Measurements from ENCODE around the gene KCNAB1.
"Not testable (repeated sequence)": the region's sequence is repeated elsewhere in the genome, so short reads cannot be mapped to it uniquely, and the experiment has no call there.

The KCNAB1 gene

GRCh38 chr3:156226676-156227420 is 106.5 kb downstream of the KCNAB1 start:
- DNase-seq: no peak

DNA sequence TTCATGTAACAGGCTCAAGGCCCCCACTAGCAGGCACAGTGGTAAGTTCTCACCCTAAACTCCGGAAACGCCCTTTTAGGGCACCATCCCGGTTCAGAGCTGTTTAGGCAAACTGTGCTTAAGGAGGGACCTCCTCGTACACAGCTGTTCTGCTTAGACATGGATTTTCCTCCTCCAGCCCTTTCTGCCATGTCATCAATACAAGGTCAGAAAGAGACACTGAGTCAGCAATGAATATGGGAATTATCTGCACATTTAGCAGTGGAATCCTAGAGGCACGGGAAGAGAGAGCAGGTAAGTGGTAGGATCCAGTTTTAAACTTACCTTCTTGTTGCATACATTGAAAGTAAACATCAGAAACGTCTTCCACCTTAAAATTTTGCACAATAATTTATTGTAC is 107.3 kb downstream of the KCNAB1 start:
- DNase-seq: no peak

GRCh38 chr3:156230278-156230900 is 110.0 kb downstream of the KCNAB1 start:
- no peak for DNase-seq

GRCh38 chr3:156231221-156231620 is 110.8 kb downstream of the KCNAB1 start:
- DNase-seq: not testable (repeated sequence)

DNA sequence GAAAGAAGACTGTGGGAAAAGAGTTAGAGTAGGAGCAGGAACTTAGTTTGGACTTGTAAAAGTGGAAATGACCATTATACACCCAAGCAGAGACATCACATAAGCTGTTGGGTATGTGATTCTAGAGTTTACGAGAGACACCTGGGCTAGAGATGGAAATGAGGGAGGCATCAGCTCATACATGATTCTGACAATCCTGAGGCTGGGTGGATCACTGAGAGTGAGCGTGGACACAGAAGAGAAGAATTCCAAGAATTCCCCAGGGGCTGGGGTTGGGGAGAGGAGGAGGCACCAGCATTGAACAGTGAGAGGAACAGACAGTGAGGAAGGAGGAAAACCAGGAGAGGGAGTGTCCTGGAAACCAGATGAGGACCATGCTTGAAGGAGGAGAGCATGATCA is 113.5 kb downstream of the KCNAB1 start:
- no peak for DNase-seq

- no peak for DNase-seq
Observed at GRCh38 chr3:156236556-156237260, 116.3 kb downstream of the KCNAB1 start.

- no peak for DNase-seq
Observed at GRCh38 chr3:156240642-156241041, 120.3 kb downstream of the KCNAB1 start.

DNA sequence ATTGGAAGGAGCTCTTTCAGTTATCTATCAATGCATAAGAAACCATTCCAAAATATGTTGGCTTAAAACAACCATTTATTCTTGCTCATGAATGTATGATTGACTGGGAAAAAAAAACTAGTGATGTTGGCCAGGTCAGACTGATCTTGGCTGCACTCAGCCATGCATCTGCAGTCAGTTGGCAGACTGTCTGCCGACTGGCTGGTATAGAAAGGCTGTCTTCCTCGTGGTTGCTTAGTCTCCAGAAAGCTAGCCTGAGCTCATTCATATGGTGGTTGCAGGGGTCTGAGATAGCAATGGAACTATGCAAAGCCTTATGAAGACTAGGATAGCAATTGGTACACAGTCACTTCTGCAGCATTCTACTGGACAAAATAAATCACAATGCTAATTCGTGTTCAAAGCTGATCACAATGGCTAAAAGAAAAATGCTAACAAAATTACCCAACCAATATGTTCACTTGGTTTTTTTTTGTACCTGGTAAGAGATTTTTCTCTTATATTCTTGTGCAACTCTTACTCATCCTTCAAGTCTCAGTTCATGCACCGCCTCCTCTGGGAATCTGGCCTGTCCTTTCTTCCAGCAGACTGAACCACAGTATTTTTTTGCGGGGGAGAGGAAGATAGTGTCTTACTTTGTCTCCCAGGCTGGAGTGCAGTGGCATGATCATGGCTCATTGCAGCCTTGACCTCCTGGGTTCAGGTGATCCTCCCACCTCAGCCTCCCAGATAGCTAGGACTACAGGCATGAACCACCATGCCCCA is 126.8 kb downstream of the KCNAB1 start:
- DNase-seq: no peak

GRCh38 chr3:156250550-156250949 is 130.2 kb downstream of the KCNAB1 start:
- no peak for DNase-seq

GRCh38 chr3:156251424-156251823 is 131.0 kb downstream of the KCNAB1 start:
- DNase-seq: no peak

GRCh38 chr3:156252656-156253055 is 132.3 kb downstream of the KCNAB1 start:
- no peak for DNase-seq

- no peak for DNase-seq
Observed at GRCh38 chr3:156253150-156253549, 132.8 kb downstream of the KCNAB1 start.

- DNase-seq: no peak
Observed at GRCh38 chr3:156256256-156256655, 135.9 kb downstream of the KCNAB1 start.

- DNase-seq: no peak
Observed at GRCh38 chr3:156256945-156257344, 136.6 kb downstream of the KCNAB1 start.

DNA sequence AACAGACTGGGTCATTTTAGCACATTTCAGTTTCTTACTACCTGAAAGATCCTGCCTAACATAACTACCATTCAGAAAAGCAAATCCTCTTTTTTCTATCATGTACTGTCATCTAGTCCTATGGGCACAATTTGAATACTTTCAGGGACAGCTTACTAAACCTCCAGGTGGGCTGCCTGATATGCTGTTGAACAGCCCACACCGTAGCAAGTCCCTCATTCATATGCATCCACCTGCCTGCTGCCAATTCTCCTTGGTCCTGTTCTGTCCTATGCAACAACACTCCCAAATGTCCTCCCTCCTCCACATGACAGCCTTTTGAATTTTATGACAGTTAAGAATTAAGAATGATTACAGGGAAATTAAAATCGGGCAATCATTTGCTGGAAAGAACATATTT is 137.9 kb downstream of the KCNAB1 start:
- no peak for DNase-seq

- no peak for DNase-seq
Observed at GRCh38 chr3:156259896-156260295, 139.5 kb downstream of the KCNAB1 start.

DNA sequence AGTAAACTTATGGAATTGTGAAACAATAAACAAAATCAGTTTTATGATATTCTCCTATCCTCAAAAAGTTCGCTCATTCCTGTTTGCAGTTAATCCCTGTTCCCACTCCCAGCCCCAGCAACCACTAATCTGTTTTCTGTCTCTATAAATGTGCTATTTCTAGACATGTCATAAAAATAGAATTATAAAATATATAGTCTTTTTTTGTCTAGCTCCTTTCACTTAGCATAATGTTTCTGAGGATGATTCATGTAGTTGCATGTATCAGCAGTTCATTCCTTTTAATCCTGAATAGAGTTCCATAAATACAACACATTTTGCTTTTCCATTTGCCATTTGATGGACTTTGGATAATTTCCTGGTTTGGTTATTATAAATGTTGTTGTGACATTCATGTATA is 140.0 kb downstream of the KCNAB1 start:
- DNase-seq: no peak

DNA sequence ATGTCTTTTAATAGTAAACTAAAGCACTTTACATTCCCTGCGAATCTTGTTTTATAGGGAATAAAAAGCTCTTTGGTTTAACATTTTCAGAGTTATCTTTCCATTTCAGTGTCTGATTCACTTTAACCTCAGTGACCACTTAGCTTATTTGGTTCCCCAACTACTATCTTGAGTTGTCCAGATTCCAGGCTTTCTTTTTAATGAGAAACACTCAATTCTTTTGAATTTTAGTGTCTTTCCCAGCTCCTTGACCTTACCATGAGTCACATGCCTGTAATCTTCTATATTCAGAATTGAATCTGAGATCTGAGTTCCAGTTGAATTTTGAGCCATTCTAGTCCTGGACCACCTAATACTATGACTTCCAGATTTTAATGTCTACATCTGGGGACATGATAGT is 144.4 kb downstream of the KCNAB1 start:
- no peak for DNase-seq

- no peak for DNase-seq
Observed at GRCh38 chr3:156271508-156271907, 151.1 kb downstream of the KCNAB1 start.

GRCh38 chr3:156271995-156272719 is 151.8 kb downstream of the KCNAB1 start:
- no peak for DNase-seq

DNA sequence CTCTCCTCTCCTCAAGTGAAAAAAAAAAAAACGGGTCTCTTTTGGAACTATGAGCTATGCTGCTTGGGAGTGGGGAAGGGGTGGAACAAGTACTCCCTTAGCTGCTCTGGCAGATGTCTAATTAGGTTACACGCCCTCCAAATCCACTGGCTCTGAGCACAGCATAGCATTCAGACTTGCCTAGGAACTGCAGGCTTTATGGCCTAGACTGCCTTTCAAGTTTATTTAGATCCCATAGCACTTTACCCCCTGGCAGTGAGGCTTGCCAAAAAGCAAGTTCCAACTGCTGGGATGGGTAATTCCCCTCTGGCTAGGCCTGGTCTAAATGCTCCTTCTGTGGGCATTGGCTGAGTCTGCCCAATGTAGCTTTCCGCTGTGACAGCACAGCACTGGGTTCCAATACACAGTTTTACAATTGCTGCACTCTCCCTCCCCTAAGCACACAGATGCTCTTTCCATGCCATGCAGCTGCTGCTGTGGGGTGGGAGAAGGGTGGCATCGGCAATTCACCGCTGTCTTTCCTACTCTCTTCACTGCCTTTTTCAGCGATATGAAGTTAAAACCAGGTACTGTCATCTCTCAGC is 152.8 kb downstream of the KCNAB1 start:
- no peak for DNase-seq

GRCh38 chr3:156274791-156275190 is 154.4 kb downstream of the KCNAB1 start:
- DNase-seq: no peak

Measured in NCI-H1436 treated with DMSO at 0.1 percent for 48 hours (cell line).